A673 (cell line): ENCODE results near the gene SHCBP1. TPM values are rescaled to one million over a fixed set of nuclear protein-coding genes. Genes with fewer than 3 reads are reported as not detected.

Experiments used
- BruUV-seq: library from RNA; stranded (reverse); fragments of 400-500 nt; replicated peaks from 2 replicates; lab custom pipeline; 2021; lab: Mats Ljungman, UMichigan
- CTCF ChIA-PET: fragments of 300-600 bp; sonication (Branson Sonifier 250); formaldehyde crosslinking; loops from one replicate; lab custom pipeline; 2022; ENCODE audit warnings: antibody characterized with exemption; lab: Charles Lee
- POLR2A ChIA-PET: fragments of 300-600 bp; sonication (Branson Sonifier 250); formaldehyde crosslinking; loops from one replicate; lab custom pipeline; 2022; ENCODE audit warnings: antibody characterized with exemption; ENCODE audit not compliant: low non-redundant PET; lab: Charles Lee
- DNase-seq: peaks from one replicate; pipeline ENCODE4 v3.0.0-alpha.2; 2015; ENCODE audit warnings: low spot score
- H3K27ac ChIP-seq: fragments of 200-600 bp; sonication (generic); 2 replicates; pipeline ENCODE4 v1.5.1; 2016; ENCODE audit warnings: mixed run types, low read depth, mild to moderate bottlenecking, mixed read lengths, antibody characterized with exemption, low read length; ENCODE audit not compliant: poor library complexity, severe bottlenecking
- H3K27me3 ChIP-seq: fragments of 200-600 bp; sonication (generic); replicated peaks from 2 replicates; pipeline ENCODE4 v1.6.1; 2017; ENCODE audit warnings: mixed run types, low read depth, mild to moderate bottlenecking, mixed read lengths, antibody characterized with exemption, low read length; ENCODE audit not compliant: insufficient read depth, poor library complexity
- H3K36me3 ChIP-seq: fragments of 200-600 bp; sonication (generic); 2 replicates; pipeline ENCODE4 v1.6.1; 2016; ENCODE audit warnings: mixed run types, mild to moderate bottlenecking, mixed read lengths, antibody characterized with exemption, low read length; ENCODE audit not compliant: insufficient read depth, poor library complexity, severe bottlenecking
- H3K4me1 ChIP-seq: fragments of 200-600 bp; sonication (generic); 2 replicates; pipeline ENCODE4 v1.6.1; 2017; ENCODE audit warnings: mixed run types, mild to moderate bottlenecking, mixed read lengths, antibody characterized with exemption, low read length; ENCODE audit not compliant: insufficient read depth, poor library complexity, severe bottlenecking
- H3K4me3 ChIP-seq: fragments of 200-600 bp; sonication (generic); 2 replicates; pipeline ENCODE4 v1.5.1; 2016; ENCODE audit warnings: low read depth, mixed run types, mild to moderate bottlenecking, mixed read lengths, low read length; ENCODE audit not compliant: poor library complexity, severe bottlenecking
- H3K9me3 ChIP-seq: fragments of 200-600 bp; sonication (generic); 2 replicates; pipeline ENCODE4 v1.6.1; 2016; ENCODE audit warnings: mixed run types, low read depth, mild to moderate bottlenecking, mixed read lengths, antibody characterized with exemption, low read length; ENCODE audit not compliant: poor library complexity, severe bottlenecking
- EZH2 ChIP-seq: fragments of 200-600 bp; sonication (generic); IDR thresholded peaks from 2 replicates; pipeline ENCODE4 v1.6.1; 2017; ENCODE audit warnings: borderline replicate concordance, low read depth, mild to moderate bottlenecking, mixed read lengths, antibody characterized with exemption, low read length; ENCODE audit not compliant: poor library complexity, severe bottlenecking
- intact Hi-C: fragments of 100-400 bp; cut with micrococcal nuclease; formaldehyde crosslinking; loops from one replicate; pipeline ENCODE4 v1.10.0; 2022; ENCODE audit not compliant: unreplicated experiment
- total RNA-seq: library from RNA; stranded (reverse); gene quantifications from 2 replicates; pipeline ENCODE4 v1.2.3, GENCODE V29; 2021
- TF ChIP-seq, protein P1 (sequence below): fragments of 300-800, 200-600 bp; sonication (generic); conservative IDR thresholded peaks from 2 replicates; pipeline ENCODE4 v1.5.1; 2017; ENCODE audit warnings: low read depth, mild to moderate bottlenecking, antibody characterized with exemption, low read length, moderate library complexity, mixed read lengths

Gene SHCBP1
- total RNA-seq, 1 experiment from 2014 or later = 46.5 TPM

DNA sequence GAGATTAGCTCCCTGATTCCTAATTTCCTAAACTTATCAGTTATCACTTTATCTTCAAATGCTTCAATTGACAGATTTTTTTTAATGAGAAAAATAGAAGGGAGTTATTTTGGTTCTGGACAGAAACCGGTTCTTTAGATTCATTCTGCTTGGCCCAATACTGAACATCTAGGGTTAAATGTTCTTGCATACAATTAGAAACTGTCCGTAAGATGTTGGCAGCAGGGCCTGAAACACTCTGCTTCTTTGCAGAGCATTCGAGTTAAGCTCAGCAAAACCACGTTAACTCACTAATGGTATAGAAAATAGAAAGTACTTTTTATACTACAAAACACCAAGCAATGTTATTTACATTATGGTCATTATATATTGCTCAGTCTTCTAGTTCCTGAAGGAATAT lies 7.2 kb downstream of the SHCBP1 start:
- no TSS peak for BruUV-seq

DNA sequence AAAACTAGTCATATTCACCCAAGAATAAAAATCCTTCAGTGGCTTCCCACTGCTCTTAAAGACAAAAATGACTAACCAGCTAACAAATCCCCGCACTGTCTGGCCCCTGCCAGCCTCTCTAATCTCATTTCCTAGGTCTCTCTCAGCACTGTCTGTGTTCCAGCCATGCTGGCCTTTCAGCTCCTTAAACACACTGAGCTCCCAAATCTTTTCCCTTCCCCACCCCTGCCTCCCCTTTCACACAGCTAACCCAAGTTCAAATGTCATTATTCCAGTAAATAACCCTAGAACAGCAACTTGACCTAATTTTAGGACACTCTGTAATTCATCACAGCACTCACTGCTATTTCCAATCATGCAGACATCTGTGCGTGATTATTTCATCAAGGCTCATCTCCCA lies 7.8 kb downstream of the SHCBP1 start:
- peaks cover 76% of the 10 kb centered on the region for H3K36me3 ChIP-seq
- no peak for DNase-seq
- intact Hi-C loops = no loop called here
- no peaks in the 10 kb centered on the region for H3K4me1 ChIP-seq
- POLR2A ChIA-PET = no interaction called here
- CTCF ChIA-PET = no interaction called here
- no peak for TF ChIP-seq EZH2
- TF ChIP-seq, protein P1, sequence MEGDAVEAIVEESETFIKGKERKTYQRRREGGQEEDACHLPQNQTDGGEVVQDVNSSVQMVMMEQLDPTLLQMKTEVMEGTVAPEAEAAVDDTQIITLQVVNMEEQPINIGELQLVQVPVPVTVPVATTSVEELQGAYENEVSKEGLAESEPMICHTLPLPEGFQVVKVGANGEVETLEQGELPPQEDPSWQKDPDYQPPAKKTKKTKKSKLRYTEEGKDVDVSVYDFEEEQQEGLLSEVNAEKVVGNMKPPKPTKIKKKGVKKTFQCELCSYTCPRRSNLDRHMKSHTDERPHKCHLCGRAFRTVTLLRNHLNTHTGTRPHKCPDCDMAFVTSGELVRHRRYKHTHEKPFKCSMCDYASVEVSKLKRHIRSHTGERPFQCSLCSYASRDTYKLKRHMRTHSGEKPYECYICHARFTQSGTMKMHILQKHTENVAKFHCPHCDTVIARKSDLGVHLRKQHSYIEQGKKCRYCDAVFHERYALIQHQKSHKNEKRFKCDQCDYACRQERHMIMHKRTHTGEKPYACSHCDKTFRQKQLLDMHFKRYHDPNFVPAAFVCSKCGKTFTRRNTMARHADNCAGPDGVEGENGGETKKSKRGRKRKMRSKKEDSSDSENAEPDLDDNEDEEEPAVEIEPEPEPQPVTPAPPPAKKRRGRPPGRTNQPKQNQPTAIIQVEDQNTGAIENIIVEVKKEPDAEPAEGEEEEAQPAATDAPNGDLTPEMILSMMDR = no peak
- H3K9me3 ChIP-seq = no peaks in the 10 kb centered on the region
- BruUV-seq = no TSS peak
- no peaks in the 10 kb centered on the region for H3K27me3 ChIP-seq
- H3K27ac ChIP-seq = no peak overlapping the region
- no peak overlapping the region for H3K4me3 ChIP-seq

More for the DNA sequence above, 7.2 kb downstream of the SHCBP1 start:
- H3K4me3 ChIP-seq = no peak overlapping the region
- H3K27ac ChIP-seq = no peak overlapping the region
- POLR2A ChIA-PET = no interaction called here
- TF ChIP-seq, protein P1 = no peak
- no peak for TF ChIP-seq EZH2
- DNase-seq = no peak
- H3K9me3 ChIP-seq = no peaks in the 10 kb centered on the region
- CTCF ChIA-PET = no interaction called here
- no peaks in the 10 kb centered on the region for H3K27me3 ChIP-seq
- intact Hi-C loops = no loop called here
- no peaks in the 10 kb centered on the region for H3K4me1 ChIP-seq
- peaks cover 75% of the 10 kb centered on the region for H3K36me3 ChIP-seq

DNA sequence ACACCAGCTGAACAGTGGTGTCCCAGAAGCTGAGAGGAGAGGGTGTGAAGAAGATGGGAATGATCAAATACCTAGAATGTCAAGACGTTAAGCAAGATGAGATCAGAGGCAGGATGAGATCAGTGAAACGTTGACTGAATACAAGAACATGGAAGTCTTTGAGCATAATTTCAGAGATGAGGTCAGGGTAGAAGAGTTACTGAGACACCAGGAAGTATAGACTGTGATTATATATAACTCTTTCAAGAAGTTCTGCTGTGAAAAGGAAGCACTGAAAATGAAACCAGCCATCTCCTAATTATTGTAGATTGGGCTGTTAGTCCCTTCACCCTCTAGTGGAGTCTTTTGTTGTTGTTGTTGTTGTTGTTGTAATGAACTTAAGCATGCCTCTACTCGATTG lies 9.1 kb downstream of the SHCBP1 start:
- intact Hi-C loops = no loop called here
- H3K27me3 ChIP-seq = no peaks in the 10 kb centered on the region
- no peak overlapping the region for H3K4me3 ChIP-seq
- no TSS peak for BruUV-seq
- ChIA-PET POLR2A (no interaction called here), CTCF (no interaction called here)
- no peak for TF ChIP-seq EZH2
- TF ChIP-seq, protein P1 = no peak
- H3K36me3 ChIP-seq = peaks cover 73% of the 10 kb centered on the region
- H3K9me3 ChIP-seq = no peaks in the 10 kb centered on the region
- no peak for DNase-seq
- H3K4me1 ChIP-seq = no peaks in the 10 kb centered on the region
- no peak overlapping the region for H3K27ac ChIP-seq
